ENCODE results near the gene TUB. TPM values are rescaled to one million over a fixed set of nuclear protein-coding genes. Genes with fewer than 3 reads are reported as not detected.

Gene TUB
- polyA plus RNA-seq, 1 of the 3 experiments (the other 2 are of a cell fraction): 11.3 TPM

DNA sequence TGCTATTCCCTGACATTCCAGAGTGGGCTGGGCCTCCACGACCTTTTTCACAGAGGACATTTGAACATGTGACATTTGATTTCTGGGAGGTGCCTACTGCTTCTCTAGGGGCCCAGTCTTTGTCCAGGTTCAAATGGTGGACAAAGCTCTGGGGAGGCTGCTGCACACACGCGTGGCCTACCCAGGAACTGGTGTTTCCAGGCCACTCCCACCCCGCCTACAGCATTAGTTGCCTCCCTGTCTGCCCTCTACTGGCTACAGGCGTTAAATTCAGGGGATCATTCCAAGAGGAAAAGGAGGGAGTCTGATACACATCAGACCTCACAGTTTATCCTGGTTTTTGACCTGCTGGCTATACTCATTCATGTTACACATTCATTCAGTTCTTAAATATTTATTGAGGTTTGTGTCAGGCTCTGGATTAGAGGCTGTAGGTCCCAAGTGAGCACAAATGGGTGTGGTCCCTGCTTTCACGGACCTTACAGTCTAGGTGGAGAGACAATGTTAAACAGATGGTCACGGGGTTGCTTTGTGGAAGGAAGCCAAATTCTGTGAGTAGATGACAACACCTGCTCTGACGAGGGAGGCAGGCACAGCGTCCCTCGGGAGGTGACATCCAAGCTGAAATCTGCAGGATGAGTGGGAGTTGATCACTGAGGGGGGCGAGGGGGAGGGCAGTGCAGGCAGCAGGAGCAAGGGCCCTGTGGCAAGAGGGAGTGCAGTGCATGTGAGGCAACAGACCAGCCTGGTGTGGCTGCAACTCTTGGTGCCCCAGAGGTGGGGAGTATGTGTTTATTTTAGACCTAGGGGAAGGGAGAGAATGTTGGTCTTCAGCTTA, 11.8 kb downstream of the TUB start (continued):
- TF ChIP-seq, protein P1, sequence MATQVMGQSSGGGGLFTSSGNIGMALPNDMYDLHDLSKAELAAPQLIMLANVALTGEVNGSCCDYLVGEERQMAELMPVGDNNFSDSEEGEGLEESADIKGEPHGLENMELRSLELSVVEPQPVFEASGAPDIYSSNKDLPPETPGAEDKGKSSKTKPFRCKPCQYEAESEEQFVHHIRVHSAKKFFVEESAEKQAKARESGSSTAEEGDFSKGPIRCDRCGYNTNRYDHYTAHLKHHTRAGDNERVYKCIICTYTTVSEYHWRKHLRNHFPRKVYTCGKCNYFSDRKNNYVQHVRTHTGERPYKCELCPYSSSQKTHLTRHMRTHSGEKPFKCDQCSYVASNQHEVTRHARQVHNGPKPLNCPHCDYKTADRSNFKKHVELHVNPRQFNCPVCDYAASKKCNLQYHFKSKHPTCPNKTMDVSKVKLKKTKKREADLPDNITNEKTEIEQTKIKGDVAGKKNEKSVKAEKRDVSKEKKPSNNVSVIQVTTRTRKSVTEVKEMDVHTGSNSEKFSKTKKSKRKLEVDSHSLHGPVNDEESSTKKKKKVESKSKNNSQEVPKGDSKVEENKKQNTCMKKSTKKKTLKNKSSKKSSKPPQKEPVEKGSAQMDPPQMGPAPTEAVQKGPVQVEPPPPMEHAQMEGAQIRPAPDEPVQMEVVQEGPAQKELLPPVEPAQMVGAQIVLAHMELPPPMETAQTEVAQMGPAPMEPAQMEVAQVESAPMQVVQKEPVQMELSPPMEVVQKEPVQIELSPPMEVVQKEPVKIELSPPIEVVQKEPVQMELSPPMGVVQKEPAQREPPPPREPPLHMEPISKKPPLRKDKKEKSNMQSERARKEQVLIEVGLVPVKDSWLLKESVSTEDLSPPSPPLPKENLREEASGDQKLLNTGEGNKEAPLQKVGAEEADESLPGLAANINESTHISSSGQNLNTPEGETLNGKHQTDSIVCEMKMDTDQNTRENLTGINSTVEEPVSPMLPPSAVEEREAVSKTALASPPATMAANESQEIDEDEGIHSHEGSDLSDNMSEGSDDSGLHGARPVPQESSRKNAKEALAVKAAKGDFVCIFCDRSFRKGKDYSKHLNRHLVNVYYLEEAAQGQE (IDR thresholded peaks at IDR 0.05; ENCODE audit: low read depth, low read length): no peak
- TF ChIP-seq SMC3 (IDR thresholded peaks at IDR 0.05; ENCODE audit: low read depth, low read length): peak; percentile 73
- TF ChIP-seq TAF1 (IDR thresholded peaks at IDR 0.05; ENCODE audit: borderline replicate concordance, low read depth, low read length): peak; percentile 20; the same call in 1 of the 2 replicates
- TF ChIP-seq CHD2 (IDR thresholded peaks at IDR 0.05; ENCODE audit: low read length, partially characterized antibody): peak; percentile 43

DNA sequence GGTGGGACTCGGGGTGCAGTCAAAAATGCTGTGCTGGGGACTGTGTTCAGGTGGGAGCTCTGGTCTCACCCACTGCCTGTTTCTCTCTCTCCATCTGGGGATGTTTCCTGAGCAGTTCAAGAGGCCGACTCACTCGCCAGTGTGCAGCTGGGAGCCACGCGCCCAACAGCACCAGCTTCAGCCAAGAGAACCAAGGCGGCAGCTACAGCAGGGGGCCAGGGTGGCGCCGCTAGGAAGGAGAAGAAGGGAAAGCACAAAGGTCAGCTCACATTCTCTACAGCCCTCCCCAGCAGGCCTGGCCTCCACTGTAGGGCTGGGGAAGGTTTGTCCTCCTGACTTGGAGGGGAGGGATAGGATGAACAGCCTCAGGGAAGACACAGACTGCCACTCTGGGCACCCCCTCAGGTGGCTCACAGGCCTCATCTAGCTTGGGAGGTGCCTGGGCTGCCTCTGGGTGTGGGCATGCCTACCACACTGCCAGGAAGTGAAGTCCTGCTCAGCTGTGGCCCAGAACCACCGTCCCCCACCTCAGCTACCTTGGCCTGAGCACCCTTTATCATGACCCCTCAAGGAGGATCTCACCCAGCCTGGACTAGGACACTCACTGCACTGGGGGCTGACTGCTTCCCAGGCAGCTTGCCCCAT, 13.0 kb downstream of the TUB start:
- TF ChIP-seq GATA2 (CRISPR knock-in tag; IDR thresholded peaks at IDR 0.05) (no peak), SIN3A (IDR thresholded peaks at IDR 0.05; ENCODE audit: borderline replicate concordance, low read depth, low read length) (no peak), ELF1 (IDR thresholded peaks at IDR 0.05) (no peak), NRF1 (IDR thresholded peaks at IDR 0.05; ENCODE audit: low read depth, low read length) (no peak), MEF2A (IDR thresholded peaks at IDR 0.05; ENCODE audit: borderline replicate concordance, low read depth) (no peak), EZH2phosphoT487 (IDR thresholded peaks at IDR 0.05; ENCODE audit: borderline replicate concordance, low read depth) (no peak), MXI1 (IDR thresholded peaks at IDR 0.05; ENCODE audit: low read depth, low read length) (no peak)
- TF ChIP-seq, protein P2, sequence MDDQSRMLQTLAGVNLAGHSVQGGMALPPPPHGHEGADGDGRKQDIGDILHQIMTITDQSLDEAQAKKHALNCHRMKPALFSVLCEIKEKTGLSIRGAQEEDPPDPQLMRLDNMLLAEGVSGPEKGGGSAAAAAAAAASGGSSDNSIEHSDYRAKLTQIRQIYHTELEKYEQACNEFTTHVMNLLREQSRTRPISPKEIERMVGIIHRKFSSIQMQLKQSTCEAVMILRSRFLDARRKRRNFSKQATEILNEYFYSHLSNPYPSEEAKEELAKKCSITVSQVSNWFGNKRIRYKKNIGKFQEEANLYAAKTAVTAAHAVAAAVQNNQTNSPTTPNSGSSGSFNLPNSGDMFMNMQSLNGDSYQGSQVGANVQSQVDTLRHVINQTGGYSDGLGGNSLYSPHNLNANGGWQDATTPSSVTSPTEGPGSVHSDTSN (IDR thresholded peaks at IDR 0.05): no peak
- TF ChIP-seq, protein P3, sequence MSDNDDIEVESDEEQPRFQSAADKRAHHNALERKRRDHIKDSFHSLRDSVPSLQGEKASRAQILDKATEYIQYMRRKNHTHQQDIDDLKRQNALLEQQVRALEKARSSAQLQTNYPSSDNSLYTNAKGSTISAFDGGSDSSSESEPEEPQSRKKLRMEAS (IDR thresholded peaks at IDR 0.05; ENCODE audit: low read depth): no peak
- TF ChIP-seq, protein P4, sequence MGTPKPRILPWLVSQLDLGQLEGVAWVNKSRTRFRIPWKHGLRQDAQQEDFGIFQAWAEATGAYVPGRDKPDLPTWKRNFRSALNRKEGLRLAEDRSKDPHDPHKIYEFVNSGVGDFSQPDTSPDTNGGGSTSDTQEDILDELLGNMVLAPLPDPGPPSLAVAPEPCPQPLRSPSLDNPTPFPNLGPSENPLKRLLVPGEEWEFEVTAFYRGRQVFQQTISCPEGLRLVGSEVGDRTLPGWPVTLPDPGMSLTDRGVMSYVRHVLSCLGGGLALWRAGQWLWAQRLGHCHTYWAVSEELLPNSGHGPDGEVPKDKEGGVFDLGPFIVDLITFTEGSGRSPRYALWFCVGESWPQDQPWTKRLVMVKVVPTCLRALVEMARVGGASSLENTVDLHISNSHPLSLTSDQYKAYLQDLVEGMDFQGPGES (IDR thresholded peaks at IDR 0.05; ENCODE audit: low read depth, low read length): no peak
- Histone ChIP-seq H3K79me2 (ENCODE audit: insufficient read depth) (no peaks in the 10 kb centered on the region), H3F3A (replicated peaks; ENCODE audit: insufficient read depth) (peaks cover 9% of the 10 kb centered on the region), H3K4me3 (ENCODE audit: low read depth in 2 of 2, low read length in 1 of 2) (no peak overlapping the region), H3K9me3 (no peaks in the 10 kb centered on the region), H3K27ac (ENCODE audit: low read depth in 2 of 2, low read length in 1 of 2) (no peak overlapping the region), H3K9me2 (no peaks in the 10 kb centered on the region), H3K4me2 (no peak overlapping the region), H3K4me1 (ENCODE audit: control insufficient read depth in 1 of 2, insufficient read depth in 2 of 2, low read depth in 1 of 2, low read length in 1 of 2) (peaks cover 5 to 35% of the 10 kb centered on the region in 2 experiments; a peak in 3 of 4 replicates), H3K9ac (no peak overlapping the region), H4K20me1 (ENCODE audit: insufficient read depth) (peaks cover 7% of the 10 kb centered on the region), H3K27me3 (ENCODE audit: insufficient read depth) (no peaks in the 10 kb centered on the region), H2AFZ (ENCODE audit: low read depth) (no peak overlapping the region), H3K36me3 (replicated peaks in 1 of 2; ENCODE audit: control insufficient read depth in 1 of 2, insufficient read depth in 2 of 2, low read length in 1 of 2) (peaks cover 0 to 50% of the 10 kb centered on the region in 2 experiments)
- POLR2A ChIA-PET: interaction anchor here (0.6 kb wide), 1 partner anchor 11 kb away, joined by 3 read pairs; no protein-coding TSS in a partner anchor
- no peak for DNase-seq
- WGBS (ENCODE audit: low lambda C conversion rate): 95% methylated on average over 8 of the region's 9 CpGs
- CTCF ChIA-PET: interaction anchor here (1.3 to 26.8 kb wide), 10 partner anchors 7 to 94 kb away, joined by 3 to 620 read pairs (median 59); partner anchors contain the start of gene TUB

Data from SK-N-SH (cell line).